Stimulated activated CD4-positive, alpha-beta T cell treated with anti-CD3 and anti-CD28 coated beads, Interleukin-15, amount 100 ng/mL, for 1 hour (primary cell): ENCODE data around the gene GFER.
"Not testable (repeated sequence)": the region's sequence is repeated elsewhere in the genome, so short reads cannot be mapped to it uniquely, and the experiment has no call there.

Experiments
- DNase-seq, 2 donors: peaks; one replicate each; pipeline ENCODE4 v3.0.0-alpha.2; 2020; ENCODE audit warnings: low read depth in 1 of 2, low spot score in 1 of 2

Gene GFER

DNA sequence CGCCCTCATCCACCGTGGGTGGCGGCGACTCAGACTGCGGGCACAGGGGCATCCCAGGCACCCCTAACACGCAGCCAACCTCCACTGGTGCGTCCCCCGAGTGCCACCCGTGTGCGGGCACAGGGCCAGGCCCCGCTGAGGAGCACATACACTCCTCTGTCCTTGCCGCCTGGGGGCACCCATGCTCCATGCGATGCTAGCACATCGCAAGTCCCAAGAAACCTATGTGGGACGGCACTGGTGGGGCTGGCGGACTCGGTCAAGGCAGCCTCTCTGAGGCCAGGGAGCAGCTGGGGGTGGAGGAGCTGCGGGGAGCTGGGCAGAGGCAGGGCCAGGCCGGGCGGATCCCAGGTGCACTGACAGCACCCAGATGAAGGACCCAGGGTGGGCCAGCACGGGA lies 21.7 kb downstream of the GFER start:
- no peak for DNase-seq

DNA sequence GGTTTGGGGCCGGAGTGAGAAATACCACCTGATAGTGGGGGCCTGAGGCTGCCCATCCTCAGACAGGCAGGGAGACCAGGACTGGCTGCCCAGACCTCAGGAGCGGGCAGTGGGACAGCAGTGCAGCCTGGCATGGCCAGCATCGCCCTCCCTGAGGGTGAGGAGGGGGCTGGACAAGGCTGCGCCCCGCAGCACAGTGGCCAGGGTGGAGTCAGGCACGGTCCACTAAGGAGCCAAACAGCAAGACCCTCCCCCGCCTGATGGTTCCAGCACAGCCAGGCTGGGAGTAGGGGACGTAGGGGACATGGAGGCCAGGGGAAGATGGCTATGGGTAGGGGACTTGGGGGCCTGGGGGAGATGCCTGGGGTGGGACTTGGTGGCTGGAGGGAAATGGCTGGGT lies 22.3 kb downstream of the GFER start:
- DNase-seq, result no peak

- no peak for DNase-seq
Measured at GRCh38 chr16:2007081-2007836, 23.3 kb downstream of the GFER start.

DNA sequence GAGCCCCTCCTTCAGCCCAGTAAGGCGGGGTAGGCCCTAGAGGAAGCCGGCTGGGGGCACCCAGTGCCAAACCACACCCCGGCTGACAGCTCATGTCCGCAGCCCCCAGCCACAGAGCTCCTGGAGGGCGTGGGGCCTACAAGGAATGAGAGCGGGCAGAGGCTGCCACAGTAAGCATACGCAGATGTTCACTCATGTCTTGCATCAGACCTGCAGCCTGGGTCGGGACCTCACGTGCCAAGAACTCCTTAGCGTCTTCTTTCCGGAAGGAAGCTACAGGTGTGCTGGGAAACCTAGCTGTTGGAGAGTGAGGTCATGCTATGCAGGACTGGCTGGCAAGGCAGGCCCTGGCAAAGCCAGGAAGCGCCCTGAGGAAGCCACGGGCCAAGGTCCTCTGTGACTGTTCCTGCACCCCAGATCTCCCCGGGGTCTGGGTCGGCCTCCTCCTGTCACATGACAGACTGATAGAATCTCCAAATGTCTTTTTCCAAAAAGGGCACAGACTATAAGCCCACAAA lies 24.1 kb downstream of the GFER start:
- DNase-seq, result no peak

GRCh38 chr16:2008631-2009163 lies 24.7 kb downstream of the GFER start:
- no peak for DNase-seq

DNA sequence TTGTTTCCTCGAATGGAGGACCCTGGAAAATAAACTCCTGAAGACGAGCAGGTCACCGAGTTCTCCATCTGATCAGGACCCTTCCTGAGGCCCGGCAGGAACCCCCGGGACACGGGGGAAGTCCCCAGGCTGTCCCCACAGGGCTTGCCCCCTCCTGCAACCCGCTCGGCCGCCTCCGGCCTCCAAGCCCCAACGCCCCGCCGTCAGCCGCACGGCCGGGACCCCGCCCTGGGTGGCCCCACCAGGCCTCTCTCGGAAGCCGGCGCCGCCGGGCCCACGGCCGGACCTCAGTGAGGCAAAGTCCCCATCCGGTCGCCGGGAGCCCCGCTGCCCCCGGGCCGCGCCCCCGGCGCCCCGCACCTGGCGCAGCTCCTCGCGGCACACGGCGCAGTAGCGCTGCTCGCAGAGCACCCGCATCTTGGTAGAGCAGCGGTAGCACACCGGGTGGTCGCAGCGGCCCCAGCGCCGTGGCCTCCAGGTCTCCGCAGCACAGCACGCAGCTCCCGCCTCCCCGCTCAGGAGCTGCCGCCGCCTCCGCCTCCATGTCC lies 25.2 kb downstream of the GFER start:
- no peak for DNase-seq

GRCh38 chr16:2009791-2010510 lies 26.0 kb downstream of the GFER start, which contains the start of gene ZNF598:
Gene ZNF598 (minus strand): TSS chr16:2009821.
- DNase-seq, result peak; percentile 62 to 71

DNA sequence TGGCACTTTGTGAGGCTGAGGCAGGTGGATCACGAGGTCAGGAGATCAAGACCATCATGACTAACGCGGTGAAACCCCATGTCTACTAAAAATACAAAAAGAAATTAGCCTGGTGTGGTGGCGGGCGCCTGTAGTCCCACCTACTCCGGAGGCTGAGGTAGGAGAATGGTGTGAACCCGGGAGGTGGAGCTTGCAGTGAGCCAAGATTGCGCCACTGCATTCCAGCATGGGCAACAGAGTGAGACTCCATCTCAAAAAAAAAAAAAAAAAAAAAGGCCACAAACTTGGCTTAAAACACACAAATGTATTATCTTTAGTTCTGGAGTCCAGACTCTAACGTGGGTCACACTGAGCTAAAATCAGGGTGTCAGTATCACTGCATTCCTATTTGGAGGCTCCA lies 27.7 kb downstream of the GFER start:
- DNase-seq, result not testable (repeated sequence)

GRCh38 chr16:2013527-2013926 lies 29.5 kb downstream of the GFER start:
- no peak for DNase-seq

GRCh38 chr16:2015117-2015946 lies 31.3 kb downstream of the GFER start:
- DNase-seq, result no peak

DNA sequence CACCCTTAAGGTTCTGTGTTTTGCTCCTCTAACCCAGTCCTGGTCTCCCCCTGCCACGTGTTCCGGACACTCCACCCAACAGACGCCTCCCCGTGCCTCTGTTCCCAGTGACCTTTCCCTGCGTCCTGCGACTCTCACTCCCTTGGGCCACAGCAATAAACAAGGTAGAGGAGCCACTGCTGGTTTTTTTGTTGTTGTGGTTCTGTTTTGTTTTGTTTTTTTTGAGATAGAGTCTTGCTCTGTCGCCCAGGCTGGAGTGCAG lies 31.9 kb downstream of the GFER start:
- no peak for DNase-seq

DNA sequence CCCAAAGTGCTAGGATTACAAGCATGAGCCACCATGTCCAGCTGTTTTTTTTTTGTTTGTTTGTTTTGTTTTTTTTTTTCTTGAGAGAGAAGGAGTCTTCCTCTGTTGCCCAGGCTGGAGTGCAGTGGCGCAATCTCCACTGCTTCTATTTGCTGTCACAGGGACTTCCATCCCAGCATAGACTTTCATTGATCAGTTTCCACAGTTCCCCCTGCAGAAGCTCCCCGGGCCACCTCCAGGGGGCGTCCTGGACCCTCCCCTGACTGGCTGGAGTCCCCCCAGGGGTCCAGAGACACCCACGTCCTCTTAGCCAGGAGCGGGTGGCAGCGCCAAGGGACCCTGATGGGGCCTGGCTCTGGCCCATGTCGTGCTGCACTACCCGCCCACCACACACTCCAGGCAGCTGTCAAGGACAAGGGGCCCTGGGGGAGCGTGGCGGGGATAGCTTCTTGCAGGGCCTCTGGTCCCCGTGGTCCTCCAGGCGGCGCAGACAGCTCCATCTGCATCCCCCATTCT lies 32.5 kb downstream of the GFER start:
- DNase-seq, result no peak

DNA sequence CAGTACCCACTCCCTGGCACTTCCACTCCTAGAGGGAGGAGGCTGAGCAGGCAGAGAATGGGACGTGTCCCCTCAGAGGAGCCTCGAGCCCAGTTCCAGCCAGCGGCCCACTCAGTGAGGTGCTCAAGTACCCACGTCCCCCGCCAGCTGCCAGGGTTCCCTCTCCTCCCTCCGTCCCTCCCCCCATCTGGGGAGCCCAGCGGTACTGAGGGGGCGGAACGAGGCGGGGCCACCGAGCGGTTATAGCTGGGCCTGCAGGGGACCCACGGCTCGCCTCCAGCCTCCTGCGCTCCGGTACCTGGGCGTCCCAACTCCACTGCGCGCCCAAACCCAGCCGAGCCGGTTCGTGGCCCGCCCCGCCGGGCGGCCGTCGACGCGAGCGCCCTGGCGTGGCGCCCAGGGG lies 35.5 kb downstream of the GFER start, which contains the start of gene NPW:
TSS of gene NPW (plus strand) at position 268 of the 403 bp plus-strand sequence.
- DNase-seq, result no peak

GRCh38 chr16:2019921-2020831 lies 36.2 kb downstream of the GFER start:
- no peak for DNase-seq

GRCh38 chr16:2022723-2023091 lies 38.7 kb downstream of the GFER start:
- no peak for DNase-seq

DNA sequence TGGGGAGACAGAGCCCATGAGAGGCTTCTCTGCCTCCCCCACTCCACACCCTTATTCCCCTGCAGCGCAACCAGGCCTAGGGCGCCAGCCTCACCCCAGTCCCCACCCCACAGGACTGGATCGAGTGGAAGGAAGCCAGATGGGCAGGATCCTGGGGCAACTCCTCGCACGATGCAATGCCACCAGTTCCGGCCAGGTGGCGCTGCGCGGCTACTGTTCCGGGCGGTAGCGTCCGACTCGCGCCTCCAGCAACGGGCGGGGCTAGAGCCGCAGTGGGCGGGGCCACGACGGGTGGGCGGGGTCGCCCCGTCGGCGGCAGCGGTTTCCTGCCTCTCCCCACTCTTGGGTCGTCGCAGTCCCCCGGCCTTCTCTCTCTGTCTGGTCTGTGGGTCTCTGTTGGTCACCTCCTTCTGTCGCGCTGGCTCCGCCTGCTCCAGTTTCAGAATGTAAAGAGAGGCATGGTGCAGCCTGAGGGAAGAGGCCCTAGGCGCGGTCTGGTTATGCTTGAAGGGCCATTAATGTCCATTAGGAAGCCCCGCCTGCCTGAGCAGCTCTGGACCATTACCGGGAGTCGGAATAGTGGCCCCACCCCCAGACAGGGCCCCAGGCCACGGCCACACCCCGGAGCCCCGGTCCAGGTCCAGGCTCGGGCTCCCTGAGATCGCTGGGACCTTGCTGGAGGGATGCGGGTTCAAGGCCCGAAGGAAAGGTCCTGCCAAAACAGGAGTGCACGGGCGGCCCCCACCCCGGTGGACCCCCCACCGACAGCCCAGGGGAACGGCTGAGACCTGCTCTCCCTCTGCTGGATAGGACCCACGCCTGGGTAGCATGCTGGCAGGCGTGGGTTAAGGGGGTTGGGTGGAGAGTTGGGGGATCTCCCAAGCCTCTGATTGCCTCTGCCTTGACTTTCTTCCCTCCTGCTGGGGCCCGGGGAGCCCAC lies 39.4 kb downstream of the GFER start:
- peak; percentile 97 to 99 for DNase-seq

DNA sequence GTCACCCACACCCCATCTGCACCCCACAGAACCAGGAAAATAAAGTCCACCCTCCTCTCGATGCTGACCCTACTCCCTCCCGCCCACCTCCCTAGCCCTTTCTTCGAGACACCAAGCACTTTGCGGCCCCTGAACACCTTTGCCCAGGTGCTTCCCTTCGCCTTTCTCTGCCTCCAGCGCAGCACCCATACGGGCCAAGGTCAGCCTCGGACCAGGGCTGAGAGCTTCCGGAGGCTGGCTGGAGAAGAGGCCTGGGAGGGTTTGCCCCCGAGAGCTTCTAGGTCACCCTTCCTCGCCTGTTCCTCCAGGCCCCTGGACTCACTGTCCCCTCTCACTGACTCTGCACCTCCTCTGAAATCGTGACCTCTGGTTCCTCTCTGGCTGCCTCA lies 40.0 kb downstream of the GFER start:
- DNase-seq, result no peak

GRCh38 chr16:2025251-2025650 lies 41.3 kb downstream of the GFER start:
- DNase-seq, result no peak
